Cardiac muscle cell (in vitro differentiated cells and primary cell): ENCODE results near the gene SLC35F6. TPM values are rescaled to one million over a fixed set of nuclear protein-coding genes. Genes with fewer than 3 reads are reported as not detected.

Experiments used
- DNase-seq, 2 donors: peaks; one replicate each; pipeline versions ENCODE4 v3.0.0 to v3.0.0-alpha.2; 2010 to 2017; ENCODE audit warnings: low read depth in 1 of 2, low spot score in 1 of 2
- H3K27ac ChIP-seq: fragments of 200-600 bp; sonication (generic); 2 replicates; pipeline ENCODE4 v1.5.1; 2016
- H3K27me3 ChIP-seq: fragments of 200-600 bp; sonication (generic); 2 replicates; pipeline ENCODE4 v1.6.0; 2016; ENCODE audit warnings: control low read depth
- H3K36me3 ChIP-seq: fragments of 200-600 bp; sonication (generic); 2 replicates; pipeline ENCODE4 v1.5.1; 2016; ENCODE audit warnings: control low read depth
- H3K4me1 ChIP-seq: fragments of 200-600 bp; sonication (generic); 2 replicates; pipeline ENCODE4 v1.8.1; 2017; ENCODE audit warnings: low read depth, mild to moderate bottlenecking, mixed run types
- H3K4me3 ChIP-seq: fragments of 200-600 bp; sonication (generic); 2 replicates; pipeline ENCODE4 v1.5.1; 2016; ENCODE audit warnings: mild to moderate bottlenecking
- H3K9me3 ChIP-seq: fragments of 200-600 bp; sonication (generic); 2 replicates; pipeline ENCODE4 v1.5.1; 2017; ENCODE audit warnings: low read depth, mild to moderate bottlenecking, control low read depth
- CTCF ChIP-seq: IDR thresholded peaks from 2 replicates; pipeline ENCODE4 v1.5.1; 2012; ENCODE audit warnings: low read depth, mild to moderate bottlenecking, low read length
- polyA plus RNA-seq: library from polyadenylated mRNA; unstranded; fragments of >200 nt; fragmentation: Nextera tagmentation; extraction: Ambion mirVana; gene quantifications from 2 replicates; pipeline ENCODE4 v1.2.1, GENCODE V29; 2016
- total RNA-seq: library from RNA; depleted of rRNA; stranded (reverse); fragments of >200 nt; gene quantifications from 2 replicates; pipeline ENCODE4 v1.2.3, GENCODE V29; 2016

The SLC35F6 gene
- total and polyA plus RNA-seq, 2 experiments from 2014 or later = 7.2 to 11.2 TPM

- Histone ChIP-seq H3K27ac (no peak overlapping the region), H3K36me3 (no peaks in the 10 kb centered on the region), H3K4me1 (peaks cover 4% of the 10 kb centered on the region), H3K9me3 (no peaks in the 10 kb centered on the region), H3K27me3 (no peaks in the 10 kb centered on the region), H3K4me3 (no peak overlapping the region)
- no peak for TF ChIP-seq CTCF
- no peak for DNase-seq
Observed at GRCh38 chr2:26767894-26768487, 3.9 kb downstream of the SLC35F6 start.

DNA sequence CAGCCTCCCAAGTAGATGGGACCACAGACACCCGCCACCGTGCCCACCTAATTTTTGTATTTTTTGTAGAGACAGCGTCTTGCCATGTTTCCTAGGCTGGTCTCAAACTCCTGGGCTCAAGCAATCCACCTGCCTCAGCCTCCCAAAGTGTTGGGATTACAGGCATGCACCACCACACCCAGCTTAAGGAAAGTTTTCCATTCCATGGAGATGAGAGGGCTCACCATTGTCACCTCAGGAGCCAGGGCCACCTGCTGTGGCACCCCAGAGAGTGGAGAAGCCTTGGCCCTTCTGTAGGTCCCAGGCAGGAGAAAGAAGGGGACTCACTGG is 4.6 kb downstream of the SLC35F6 start:
- Histone ChIP-seq H3K27me3 (no peaks in the 10 kb centered on the region), H3K27ac (no peak overlapping the region), H3K9me3 (no peaks in the 10 kb centered on the region), H3K4me3 (no peak overlapping the region), H3K36me3 (no peaks in the 10 kb centered on the region), H3K4me1 (peaks cover 4% of the 10 kb centered on the region)
- TF ChIP-seq CTCF = no peak
- no peak for DNase-seq

DNA sequence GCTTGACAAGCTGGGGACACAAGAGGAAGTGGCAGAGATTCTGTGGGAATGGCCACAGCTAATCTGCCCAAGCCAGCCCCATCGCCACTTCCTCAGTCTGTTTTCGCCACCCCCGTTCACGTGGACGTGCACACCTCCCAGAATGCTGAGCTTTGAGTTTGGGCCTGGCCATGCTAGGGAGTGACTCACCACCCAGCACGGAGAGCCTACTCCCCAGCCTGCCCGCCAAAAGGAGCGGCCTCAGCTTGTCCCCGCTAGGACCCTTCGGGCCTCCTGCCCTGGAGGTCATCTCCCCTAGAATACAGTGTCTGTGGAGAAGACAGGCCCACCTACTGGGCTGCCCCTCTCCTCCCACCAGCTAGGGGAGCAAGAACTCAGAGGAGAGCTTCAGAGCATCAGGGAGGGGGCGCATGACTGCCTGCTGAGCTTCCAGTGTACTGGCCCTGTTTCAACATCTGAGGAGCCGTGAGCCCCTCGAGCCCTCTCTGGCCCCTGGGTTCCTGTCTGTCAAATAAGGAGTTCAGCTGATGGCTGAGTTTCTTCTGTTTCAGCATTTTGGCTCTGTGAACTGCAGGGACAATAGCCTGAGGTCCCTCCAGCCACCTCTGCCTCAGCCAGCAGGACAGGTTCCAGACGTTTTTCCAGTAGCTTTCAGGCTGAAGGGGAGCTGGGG is 5.1 kb downstream of the SLC35F6 start:
- Histone ChIP-seq H3K27me3 (no peaks in the 10 kb centered on the region), H3K27ac (no peak overlapping the region), H3K9me3 (no peaks in the 10 kb centered on the region), H3K4me3 (no peak overlapping the region), H3K36me3 (no peaks in the 10 kb centered on the region), H3K4me1 (peaks cover 4% of the 10 kb centered on the region)
- peak in 1 of 2 donors; percentile 71 for DNase-seq
- TF ChIP-seq CTCF = no peak

GRCh38 chr2:26770986-26771586 is 7.0 kb downstream of the SLC35F6 start:
- TF ChIP-seq CTCF = peak; percentile 48
- Histone ChIP-seq H3K9me3 (no peaks in the 10 kb centered on the region), H3K27ac (no peak overlapping the region), H3K4me1 (no peaks in the 10 kb centered on the region), H3K4me3 (no peak overlapping the region), H3K27me3 (no peaks in the 10 kb centered on the region), H3K36me3 (peaks cover 2% of the 10 kb centered on the region)
- peak in 1 of 2 donors; percentile 94 for DNase-seq

- Histone ChIP-seq H3K36me3 (peaks cover 2% of the 10 kb centered on the region), H3K27ac (no peak overlapping the region), H3K4me3 (no peak overlapping the region), H3K4me1 (no peaks in the 10 kb centered on the region), H3K9me3 (no peaks in the 10 kb centered on the region), H3K27me3 (no peaks in the 10 kb centered on the region)
- DNase-seq = peak in 1 of 2 donors; percentile 85
- TF ChIP-seq CTCF = no peak
Observed at GRCh38 chr2:26772064-26773001, 8.2 kb downstream of the SLC35F6 start.
